GM19238 (cell line): ENCODE results near the gene ZRANB1.

Experiments used
- DNase-seq: peaks from one replicate; pipeline ENCODE4 v3.0.0; 2011; ENCODE audit warnings: low spot score; ENCODE audit not compliant: insufficient read length

The ZRANB1 gene

DNA sequence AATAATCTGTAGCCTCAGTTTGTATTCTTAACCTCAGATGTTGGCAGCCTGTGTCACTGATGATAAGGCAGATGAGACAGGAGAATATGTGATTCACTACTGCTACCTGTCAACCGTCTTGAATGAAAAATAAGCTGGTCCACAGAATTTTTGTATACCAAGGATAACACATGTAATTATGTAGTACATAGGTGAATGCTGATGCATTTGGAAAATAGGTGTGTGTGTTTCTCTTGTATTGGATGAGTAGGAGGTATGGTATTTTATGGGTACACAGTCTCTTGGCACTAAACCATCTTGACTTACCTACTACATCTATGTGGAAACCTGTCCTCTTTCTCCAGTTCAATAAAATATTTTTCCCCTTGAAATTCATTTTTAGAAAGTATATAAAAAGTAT lies 20.7 kb upstream of the ZRANB1 start:
- DNase-seq = no peak

DNA sequence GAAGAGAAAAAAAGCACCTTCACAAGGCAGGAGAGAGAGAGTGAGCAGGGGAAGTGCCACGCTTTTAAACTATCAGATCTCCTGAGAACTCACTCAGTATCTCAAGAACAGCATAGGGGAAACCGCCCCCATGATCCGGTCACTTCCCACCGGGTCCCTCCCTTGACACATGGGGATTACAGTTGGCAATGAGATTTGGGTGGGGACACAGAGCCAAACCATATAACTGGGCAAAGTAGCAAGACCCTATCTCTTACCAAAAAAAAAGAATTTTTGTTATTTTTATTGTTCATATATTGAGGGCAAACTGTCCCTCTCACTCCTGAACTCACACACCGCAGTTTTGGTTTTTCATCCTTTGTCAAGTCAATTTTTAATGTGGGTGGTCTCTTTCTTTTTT lies 18.2 kb upstream of the ZRANB1 start:
- no peak for DNase-seq

DNA sequence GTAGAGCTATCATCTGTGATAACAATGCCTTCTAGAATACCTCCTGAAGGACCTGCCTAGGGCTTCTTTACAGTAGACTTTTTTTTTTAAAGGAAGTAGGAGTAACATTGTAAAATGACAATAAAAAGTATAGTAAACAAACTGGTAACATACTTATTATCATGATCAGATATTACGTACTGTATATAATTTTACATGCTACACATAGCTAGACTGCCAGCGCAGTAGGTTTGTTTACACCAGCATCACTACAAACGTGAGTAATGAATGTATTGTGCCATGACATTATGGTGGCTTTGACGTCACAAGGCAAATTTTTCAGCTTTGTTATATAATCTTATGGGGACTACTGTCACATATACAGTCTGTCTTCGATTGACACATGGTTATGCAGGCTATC lies 15.4 kb upstream of the ZRANB1 start:
- no peak for DNase-seq

DNA sequence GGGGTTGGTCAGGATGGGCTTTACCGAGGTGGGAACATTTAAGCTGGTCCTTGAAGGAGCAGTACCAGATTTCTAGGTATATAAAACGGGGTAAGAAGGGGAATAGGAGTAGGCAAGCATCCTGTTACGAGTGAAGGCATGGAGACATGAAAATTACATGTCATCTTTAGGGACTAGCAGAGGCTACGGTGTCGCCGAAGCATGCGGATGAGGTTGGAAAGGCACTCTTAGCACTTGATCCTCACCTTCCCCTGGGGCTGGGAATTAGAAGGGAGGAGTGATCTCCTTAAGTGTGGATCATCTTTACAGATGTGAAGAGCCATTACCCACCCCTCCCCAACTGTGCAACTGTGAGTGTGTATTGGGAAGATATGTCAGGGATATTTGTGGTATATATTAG lies 13.8 kb upstream of the ZRANB1 start:
- DNase-seq = no peak

DNA sequence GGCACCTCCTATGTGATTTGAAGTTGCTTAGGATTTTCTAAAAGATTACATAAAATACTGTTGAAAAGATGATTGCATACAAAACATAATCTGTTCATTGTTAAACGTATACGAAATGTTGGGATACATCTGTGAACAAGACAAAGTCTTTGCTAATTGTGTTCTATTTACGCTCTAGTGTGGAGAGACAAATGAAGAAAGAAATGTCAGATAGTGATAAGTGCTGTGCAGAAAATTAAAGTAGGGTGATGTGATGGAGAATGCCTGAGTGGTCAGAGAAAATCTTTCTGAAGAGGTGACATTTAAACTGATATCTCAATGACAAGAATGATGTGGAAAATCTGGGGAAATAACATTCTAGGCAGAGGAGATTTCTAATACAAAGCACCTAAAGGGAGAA lies 13.4 kb upstream of the ZRANB1 start:
- no peak for DNase-seq

DNA sequence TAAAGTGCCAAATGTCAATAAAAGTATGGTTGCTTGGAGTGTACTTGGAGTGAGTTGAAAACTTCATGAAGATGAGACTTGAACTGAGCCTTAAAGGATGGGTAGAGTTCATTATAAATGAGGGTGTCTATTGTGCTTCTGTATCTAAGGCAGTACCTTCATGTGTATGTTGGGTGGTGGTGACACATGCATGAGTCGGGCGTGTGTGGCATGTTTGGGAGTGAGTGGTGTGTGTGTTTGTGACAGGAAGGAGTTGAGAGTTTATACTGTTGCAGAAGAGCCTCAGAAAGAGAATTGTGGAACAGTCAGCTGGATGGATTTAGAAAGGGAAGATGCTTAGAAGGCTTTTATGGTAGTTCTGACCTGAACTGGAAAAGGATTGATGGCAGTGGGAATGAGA lies 6.0 kb upstream of the ZRANB1 start:
- DNase-seq = no peak

DNA sequence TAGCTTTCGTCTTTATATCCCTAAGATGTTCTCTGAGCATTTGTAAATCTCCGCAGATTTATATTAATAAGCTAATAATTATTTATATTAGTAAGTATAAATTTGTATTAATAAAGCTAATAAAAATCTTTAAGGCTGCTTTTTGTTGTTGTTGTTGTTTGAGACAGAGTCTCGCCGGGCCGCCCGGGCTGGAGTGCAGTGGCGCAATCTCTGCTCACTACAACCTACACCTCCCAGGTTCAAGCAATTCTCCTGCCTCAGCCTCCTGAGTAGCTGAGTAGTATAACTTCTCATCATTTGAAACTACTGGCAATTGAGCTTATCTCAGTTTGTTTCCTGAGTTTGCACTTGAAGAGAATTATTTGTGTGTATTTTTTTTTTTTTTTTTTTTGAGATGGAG lies 5.1 kb upstream of the ZRANB1 start:
- DNase-seq = no peak

DNA sequence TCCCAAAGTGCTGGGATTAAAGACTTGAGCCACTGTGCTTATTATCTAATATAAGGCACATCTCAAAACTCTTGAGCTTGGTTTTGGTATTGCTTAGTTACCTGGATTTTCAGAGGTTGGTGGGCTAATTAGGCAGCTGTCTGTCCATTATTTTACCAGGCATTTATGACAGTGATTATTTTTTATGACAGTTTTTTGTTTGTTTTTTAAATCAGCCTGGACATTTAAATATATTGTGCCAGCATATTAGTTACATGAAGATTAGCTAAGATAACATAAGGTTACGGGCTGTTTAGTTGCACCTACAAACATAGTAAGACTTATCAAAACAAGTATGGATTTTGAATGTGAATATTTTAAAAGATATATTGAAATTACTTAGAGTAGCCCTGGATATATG lies 2.6 kb upstream of the ZRANB1 start:
- DNase-seq = no peak

DNA sequence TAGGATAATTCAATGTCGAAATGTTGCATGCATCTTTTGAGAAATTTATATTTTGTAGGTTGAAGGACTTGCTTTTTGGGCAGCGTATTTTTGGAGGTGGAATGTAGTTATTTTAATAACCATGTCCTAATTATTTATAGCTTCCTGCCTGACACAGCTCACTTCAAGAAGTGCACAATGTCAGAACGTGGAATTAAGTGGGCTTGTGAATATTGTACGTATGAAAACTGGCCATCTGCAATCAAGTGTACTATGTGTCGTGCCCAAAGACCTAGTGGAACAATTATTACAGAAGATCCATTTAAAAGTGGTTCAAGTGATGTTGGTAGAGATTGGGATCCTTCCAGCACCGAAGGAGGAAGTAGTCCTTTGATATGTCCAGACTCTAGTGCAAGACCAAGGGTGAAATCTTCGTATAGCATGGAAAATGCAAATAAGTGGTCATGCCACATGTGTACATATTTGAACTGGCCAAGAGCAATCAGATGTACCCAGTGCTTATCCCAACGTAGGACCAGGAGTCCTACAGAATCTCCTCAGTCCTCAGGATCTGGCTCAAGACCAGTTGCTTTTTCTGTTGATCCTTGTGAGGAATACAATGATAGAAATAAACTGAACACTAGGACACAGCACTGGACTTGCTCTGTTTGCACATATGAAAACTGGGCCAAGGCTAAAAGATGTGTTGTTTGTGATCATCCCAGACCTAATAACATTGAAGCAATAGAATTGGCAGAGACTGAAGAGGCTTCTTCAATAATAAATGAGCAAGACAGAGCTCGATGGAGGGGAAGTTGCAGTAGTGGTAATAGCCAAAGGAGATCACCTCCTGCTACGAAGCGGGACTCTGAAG lies 620 bp downstream of the ZRANB1 start:
- DNase-seq = no peak

DNA sequence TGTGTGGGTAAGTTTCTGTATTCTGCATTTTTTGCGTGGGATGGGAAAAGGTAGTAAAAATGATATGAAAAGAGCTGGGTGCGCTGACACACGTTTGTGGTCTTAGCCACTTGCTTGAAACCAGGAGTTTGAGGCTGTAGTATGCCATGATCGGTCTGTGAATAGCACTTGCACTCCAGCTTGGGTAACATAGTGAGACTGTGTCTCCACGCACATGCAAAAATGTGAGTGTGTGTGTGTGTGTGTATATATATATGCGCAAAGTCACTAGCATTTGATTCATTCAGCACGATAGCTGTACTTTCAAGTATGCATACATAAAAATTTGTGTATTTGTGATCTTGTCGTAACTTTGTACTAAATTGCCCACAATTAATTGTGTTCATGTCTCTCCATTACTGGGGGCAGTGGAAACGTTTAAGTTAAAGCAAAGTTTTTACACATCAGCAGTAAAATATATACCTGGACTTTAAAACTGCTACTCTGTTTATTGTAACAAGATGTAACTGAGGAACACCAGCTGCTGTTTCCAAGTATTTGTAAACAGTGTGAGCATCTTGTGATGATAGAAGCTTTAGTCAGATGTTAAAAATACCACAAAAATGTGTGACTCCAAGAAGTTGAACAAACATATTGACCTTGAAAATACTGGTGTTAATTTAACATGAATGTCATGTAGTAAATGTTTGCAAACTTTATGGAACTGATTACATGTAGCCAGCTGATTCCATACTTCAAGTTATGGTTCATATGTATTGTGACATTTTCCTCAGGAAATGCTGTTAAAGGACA lies 1.6 kb downstream of the ZRANB1 start:
- no peak for DNase-seq

DNA sequence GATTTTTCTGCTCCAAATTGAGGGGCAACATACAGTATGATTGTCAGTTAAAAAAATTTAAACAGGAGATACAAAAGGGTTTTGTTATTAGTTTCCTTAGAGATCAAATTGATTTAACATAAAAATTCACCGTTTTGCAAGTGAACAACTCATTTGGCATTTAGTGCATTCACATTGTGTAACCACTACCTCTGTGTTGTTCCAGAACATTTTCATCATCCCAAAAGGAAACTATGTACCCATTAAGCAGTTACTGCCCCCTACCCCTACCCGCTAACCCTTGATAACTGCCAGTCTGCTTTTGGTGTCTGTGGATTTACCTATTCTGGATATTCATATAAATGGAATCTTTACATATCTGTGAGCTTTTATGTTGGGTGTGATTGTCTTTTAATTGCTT lies 3.1 kb downstream of the ZRANB1 start:
- DNase-seq = no peak

DNA sequence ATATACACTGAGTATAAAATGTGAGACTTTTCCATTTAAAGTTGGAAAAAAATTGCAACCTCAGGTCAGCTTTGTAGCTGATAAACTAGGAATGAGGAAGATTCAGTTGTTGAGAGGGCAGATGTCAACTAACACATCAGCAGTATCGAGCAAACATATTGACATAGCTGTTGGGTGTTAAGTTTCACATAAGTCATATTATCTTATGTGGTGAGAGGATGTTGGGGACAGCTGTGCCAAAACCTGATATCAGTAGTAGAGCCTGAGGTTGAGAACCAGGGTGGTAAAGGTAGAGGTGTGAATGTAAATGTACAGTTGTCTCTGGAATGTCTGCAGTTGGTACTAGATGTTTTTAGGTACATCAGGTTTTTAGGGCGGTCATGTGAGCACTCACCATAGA lies 5.0 kb downstream of the ZRANB1 start:
- DNase-seq = no peak

DNA sequence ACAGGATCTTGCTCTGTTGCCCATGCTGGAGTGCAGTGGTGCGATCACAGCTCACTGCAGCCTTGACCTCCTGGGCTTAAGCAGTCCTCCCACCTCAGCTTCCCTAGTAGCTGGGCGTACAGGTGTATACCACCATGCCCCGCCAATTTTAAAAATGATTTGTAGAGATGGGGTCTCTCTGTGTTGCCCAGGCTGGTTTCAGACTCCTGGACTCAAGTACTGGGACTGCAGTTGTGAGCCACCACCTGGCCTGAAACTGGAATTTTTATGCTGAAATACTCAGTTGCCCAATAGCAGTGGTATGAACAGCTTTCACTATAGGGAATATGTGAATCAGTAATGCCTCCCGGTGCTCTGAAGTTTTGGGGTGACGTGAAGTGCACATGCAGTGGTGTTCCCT lies 7.6 kb downstream of the ZRANB1 start:
- no peak for DNase-seq

DNA sequence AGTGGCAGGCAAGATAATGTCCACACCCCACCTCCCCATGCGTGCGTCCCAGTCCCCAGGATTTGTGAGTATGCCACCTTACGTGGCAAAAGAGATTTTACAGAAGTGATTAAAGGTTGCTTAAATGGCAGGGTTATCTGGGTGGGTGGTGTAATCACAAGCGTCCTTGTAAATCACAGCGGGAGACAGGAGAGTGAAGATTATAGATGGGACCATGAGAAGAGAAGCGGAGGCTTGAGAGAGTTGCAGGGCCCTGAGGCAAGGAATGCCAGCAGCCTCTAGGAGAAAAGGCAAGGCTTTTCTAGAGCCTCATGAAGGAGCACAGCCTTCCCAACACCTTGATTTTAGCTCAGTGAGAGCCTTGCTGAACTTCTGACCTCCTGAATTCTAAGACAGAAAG lies 10.2 kb downstream of the ZRANB1 start:
- DNase-seq = no peak

DNA sequence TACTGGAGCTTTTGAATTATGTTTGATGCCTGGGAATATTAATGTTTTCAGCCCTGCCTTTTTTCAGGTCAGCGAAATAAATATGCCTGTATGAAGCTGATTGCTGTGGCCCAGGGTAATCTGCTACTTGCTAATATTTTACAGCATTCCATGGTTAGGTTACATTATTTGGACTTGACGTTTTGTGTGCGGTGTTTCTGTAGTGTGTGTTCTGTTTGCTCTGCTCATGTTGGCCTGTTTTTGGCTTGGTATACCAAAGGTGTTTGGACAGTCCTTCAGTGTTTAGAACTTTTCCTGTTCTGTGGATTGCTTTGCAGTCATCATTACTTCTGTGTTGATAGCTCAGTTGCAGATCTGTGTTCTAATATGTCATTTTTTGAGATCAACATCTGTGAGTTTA lies 11.5 kb downstream of the ZRANB1 start:
- no peak for DNase-seq

DNA sequence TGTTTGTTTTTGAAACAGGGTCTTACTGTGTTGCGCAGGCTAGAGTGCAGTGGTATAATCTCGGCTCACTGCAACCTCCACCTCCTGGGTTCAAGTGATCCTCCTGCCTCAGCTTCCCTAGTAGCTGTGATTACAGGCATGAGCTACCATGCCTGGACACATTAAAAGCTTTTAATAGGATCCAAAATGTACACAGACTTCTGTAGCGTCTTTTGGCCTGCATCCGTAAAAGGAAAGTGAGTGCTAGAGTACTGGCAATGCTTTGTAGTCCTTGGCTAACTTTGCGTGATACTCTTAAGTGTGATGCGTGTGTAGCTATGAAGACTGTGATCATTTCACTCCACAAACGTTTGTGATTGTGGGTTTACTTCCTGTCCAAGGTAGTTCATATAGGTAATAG lies 13.3 kb downstream of the ZRANB1 start:
- no peak for DNase-seq

DNA sequence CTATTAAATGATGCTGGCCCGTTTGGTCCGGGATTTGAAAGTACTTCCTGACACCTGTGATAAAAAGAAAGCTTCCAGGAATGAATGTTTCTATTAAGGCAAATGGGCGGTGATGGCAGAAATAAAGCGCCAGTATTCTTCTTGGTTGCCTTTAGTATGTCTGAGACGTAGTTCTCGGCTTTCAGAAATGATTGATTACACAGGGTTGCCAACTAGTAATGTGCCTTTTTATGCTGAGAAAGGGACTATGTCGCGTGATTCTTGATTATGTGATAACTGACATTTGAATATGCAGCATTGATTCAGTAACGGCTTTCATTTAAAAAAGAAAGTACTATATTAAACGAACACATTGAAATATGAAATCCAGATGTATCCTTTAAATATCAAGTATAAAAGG lies 13.9 kb downstream of the ZRANB1 start:
- no peak for DNase-seq

DNA sequence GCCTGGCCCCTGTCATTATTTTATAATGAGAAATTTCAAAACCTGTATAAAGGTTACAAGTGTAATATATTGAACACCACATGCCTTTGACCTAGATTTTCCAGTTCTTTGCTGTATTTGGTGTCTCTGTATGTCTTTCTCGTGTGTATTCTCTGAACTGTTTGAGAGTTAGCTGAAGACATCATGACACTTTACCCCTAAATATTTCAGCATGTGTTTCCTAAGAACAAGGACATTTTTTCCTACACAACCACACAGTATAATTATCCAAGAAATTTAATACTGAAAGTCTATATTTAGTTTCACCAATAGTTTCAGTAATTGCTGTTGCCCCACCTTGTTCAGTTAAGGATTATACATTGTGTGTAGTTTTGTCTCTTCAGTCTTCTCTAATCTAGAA lies 14.8 kb downstream of the ZRANB1 start:
- no peak for DNase-seq

DNA sequence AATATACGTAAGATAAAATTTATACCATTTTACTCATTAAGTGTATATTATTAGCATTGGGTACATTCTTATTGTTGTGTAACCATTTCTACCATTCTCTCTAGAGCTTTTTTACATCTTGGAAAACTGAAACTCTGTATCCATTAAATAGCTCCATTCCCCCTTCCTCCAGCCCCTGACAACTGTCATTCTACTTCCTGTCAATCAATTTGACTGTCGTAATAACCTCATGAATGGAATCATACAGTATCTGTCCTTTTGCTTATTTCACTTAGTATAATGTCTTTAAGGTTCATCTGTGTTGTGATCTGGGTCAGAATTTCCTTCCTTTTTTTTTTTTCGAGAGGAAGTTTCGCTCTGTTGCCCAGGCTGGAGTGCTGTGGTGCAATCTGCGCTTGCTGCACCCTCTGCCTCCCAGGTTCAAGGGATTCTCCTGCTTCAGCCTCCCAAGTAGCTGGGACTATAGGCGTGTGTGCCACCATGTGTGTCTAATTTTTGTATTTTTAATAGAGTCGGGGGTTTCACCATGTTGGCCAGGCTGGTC lies 15.6 kb downstream of the ZRANB1 start:
- DNase-seq = no peak

DNA sequence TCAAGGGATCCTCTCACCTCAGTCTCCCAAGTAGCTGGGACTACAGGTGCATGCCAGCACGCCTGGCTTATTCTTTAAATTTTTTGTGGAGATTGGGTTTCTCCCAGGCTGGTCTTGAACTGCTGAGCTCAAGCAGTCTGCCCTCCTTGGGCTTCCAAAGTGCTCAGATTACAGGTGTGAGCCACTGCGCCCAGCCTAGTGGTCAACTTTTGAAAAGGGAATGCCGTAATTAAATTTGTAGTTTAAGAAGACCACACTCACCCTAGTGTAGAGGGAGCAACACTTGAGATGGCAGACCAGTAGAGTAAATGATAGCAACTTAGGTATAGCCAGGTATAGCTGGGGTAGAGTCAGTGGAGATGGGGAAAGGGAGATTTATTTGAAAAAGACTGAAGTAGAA lies 17.6 kb downstream of the ZRANB1 start:
- no peak for DNase-seq

DNA sequence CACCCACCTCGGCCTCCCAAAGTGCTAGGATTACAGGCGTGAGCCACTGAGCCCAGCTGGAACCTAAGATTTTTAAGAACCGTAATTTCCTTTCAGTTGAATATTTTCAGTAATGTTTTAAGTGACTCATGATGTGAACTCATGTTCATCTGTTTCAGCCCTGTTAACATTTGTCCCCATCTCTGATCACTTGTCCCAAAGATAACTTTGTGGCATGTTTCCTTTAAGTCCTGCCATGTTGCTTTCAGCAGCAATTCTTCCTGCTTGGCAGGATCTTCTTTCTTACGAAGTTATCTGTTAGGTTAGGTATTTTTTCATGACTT lies 19.3 kb downstream of the ZRANB1 start:
- DNase-seq = no peak

DNA sequence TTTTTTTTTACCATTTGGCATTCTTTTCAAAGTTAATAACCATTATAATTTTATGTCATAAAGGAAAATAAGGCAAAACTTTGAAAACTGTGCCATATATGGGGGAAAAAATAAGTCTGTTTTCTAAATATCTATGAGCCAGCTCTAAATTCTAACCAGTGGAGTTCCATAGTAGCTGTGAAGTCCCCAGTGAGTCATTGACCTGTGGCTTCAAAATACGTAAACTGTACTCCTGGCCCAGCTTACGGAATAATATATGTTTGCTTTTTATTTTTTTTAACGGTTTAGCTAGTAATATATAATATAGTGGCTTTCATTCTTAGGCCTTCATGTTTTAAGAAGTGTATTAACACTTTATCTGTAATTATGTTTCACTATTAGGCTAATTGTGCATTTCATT lies 20.5 kb downstream of the ZRANB1 start:
- DNase-seq = no peak
